ENCODE data around the gene TNFRSF21. TPM values are rescaled to one million over a fixed set of nuclear protein-coding genes. Genes with fewer than 3 reads are reported as not detected.

The TNFRSF21 gene
- total and polyA plus RNA-seq, 9 of the 15 experiments (the other 6 are each of a cell fraction or from before 2014, with no cell fraction given): 0.63 to 5.7 (median 2.2) TPM

GRCh38 chr6:47286301-47286700, 23.4 kb downstream of the TNFRSF21 start:
- no peaks in the 10 kb centered on the region for H3K36me3 ChIP-seq (ENCODE audit: control insufficient read depth, insufficient read depth, low read length)
- CTCF ChIA-PET (ENCODE audit: low intra/inter-chr PET ratio): no interaction called here
- H3K27me3 ChIP-seq (ENCODE audit: control insufficient read depth in 2 of 2, insufficient read depth in 2 of 2, low read length in 2 of 2): 0 out of 5 replicates have a peak, but pooled peaks cover 0 to 4% of the 10 kb centered on the region in 2 experiments
- no peak overlapping the region for H3K4me2 ChIP-seq (ENCODE audit: insufficient read depth, low read length)
- in situ Hi-C loops (cut with MboI): no loop called here
- BruUV-seq (replicated peaks): no TSS peak
- no peak for ATAC-seq
- no peaks in the 10 kb centered on the region for H3K79me2 ChIP-seq (ENCODE audit: control insufficient read depth, insufficient read depth, low read length)
- no peak overlapping the region for H3K27ac ChIP-seq (ENCODE audit: extremely low read depth, low read depth, low read length)
- H4K20me1 ChIP-seq (replicated peaks; ENCODE audit: control insufficient read depth, insufficient read depth, low read length): no peaks in the 10 kb centered on the region
- H2AFZ ChIP-seq (ENCODE audit: low read depth, low read length): no peak overlapping the region
- H3K9me1 ChIP-seq (ENCODE audit: control insufficient read depth, insufficient read depth, low read length): peaks cover 2% of the 10 kb centered on the region
- no peaks in the 10 kb centered on the region for H3K4me1 ChIP-seq (replicated peaks in 1 of 2; ENCODE audit: control insufficient read depth in 2 of 2, insufficient read depth in 2 of 2, low read length in 2 of 2)
- DNase-seq (ENCODE audit: extremely low read depth in 1 of 4, low spot score in 3 of 4): no peak
- TF ChIP-seq, protein P1, sequence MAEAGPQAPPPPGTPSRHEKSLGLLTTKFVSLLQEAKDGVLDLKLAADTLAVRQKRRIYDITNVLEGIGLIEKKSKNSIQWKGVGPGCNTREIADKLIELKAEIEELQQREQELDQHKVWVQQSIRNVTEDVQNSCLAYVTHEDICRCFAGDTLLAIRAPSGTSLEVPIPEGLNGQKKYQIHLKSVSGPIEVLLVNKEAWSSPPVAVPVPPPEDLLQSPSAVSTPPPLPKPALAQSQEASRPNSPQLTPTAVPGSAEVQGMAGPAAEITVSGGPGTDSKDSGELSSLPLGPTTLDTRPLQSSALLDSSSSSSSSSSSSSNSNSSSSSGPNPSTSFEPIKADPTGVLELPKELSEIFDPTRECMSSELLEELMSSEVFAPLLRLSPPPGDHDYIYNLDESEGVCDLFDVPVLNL (CRISPR knock-in tag; IDR thresholded peaks at IDR 0.05; ENCODE audit: low read depth): no peak
- TF ChIP-seq SREBF2 (CRISPR knock-in tag; IDR thresholded peaks at IDR 0.05) (no peak), BRD9 (IDR thresholded peaks at IDR 0.05; ENCODE audit: low read depth, partially characterized antibody) (no peak), CBX2 (IDR thresholded peaks at IDR 0.05; ENCODE audit: insufficient read depth, low read length, poor library complexity, severe bottlenecking) (no peak), SAFB (IDR thresholded peaks at IDR 0.05; ENCODE audit: borderline replicate concordance, low read depth, low read length) (no peak), NR2C2 (CRISPR knock-in tag; IDR thresholded peaks at IDR 0.05) (no peak), NR2C2 (tag; IDR thresholded peaks at IDR 0.05) (no peak), ZFX (CRISPR knock-in tag; IDR thresholded peaks at IDR 0.05) (no peak), ZNF146 (CRISPR knock-in tag; IDR thresholded peaks at IDR 0.05; ENCODE audit: unreplicated experiment) (no peak), DPF2 (IDR thresholded peaks at IDR 0.05) (no peak), SNRNP70 (optimal IDR thresholded peaks at IDR 0.05; ENCODE audit: low read depth, low read length) (no peak), NR2F6 (CRISPR knock-in tag; IDR thresholded peaks at IDR 0.05) (no peak), SIN3B (IDR thresholded peaks at IDR 0.05; ENCODE audit: low read depth) (no peak)
- TF ChIP-seq, protein P2, sequence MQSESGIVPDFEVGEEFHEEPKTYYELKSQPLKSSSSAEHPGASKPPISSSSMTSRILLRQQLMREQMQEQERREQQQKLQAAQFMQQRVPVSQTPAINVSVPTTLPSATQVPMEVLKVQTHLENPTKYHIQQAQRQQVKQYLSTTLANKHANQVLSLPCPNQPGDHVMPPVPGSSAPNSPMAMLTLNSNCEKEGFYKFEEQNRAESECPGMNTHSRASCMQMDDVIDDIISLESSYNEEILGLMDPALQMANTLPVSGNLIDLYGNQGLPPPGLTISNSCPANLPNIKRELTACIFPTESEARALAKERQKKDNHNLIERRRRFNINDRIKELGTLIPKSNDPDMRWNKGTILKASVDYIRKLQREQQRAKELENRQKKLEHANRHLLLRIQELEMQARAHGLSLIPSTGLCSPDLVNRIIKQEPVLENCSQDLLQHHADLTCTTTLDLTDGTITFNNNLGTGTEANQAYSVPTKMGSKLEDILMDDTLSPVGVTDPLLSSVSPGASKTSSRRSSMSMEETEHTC (IDR thresholded peaks at IDR 0.05): no peak
- TF ChIP-seq, protein P3, sequence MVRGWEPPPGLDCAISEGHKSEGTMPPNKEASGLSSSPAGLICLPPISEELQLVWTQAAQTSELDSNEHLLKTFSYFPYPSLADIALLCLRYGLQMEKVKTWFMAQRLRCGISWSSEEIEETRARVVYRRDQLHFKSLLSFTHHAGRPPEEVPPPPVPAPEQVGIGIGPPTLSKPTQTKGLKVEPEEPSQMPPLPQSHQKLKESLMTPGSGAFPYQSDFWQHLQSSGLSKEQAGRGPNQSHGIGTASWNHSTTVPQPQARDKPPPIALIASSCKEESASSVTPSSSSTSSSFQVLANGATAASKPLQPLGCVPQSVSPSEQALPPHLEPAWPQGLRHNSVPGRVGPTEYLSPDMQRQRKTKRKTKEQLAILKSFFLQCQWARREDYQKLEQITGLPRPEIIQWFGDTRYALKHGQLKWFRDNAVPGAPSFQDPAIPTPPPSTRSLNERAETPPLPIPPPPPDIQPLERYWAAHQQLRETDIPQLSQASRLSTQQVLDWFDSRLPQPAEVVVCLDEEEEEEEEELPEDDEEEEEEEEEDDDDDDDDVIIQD (CRISPR knock-in tag; IDR thresholded peaks at IDR 0.05): no peak
- TF ChIP-seq, protein P4, sequence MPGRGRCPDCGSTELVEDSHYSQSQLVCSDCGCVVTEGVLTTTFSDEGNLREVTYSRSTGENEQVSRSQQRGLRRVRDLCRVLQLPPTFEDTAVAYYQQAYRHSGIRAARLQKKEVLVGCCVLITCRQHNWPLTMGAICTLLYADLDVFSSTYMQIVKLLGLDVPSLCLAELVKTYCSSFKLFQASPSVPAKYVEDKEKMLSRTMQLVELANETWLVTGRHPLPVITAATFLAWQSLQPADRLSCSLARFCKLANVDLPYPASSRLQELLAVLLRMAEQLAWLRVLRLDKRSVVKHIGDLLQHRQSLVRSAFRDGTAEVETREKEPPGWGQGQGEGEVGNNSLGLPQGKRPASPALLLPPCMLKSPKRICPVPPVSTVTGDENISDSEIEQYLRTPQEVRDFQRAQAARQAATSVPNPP (IDR thresholded peaks at IDR 0.05; ENCODE audit: borderline replicate concordance, insufficient read depth, insufficient read length): no peak
- TF ChIP-seq, protein P5, sequence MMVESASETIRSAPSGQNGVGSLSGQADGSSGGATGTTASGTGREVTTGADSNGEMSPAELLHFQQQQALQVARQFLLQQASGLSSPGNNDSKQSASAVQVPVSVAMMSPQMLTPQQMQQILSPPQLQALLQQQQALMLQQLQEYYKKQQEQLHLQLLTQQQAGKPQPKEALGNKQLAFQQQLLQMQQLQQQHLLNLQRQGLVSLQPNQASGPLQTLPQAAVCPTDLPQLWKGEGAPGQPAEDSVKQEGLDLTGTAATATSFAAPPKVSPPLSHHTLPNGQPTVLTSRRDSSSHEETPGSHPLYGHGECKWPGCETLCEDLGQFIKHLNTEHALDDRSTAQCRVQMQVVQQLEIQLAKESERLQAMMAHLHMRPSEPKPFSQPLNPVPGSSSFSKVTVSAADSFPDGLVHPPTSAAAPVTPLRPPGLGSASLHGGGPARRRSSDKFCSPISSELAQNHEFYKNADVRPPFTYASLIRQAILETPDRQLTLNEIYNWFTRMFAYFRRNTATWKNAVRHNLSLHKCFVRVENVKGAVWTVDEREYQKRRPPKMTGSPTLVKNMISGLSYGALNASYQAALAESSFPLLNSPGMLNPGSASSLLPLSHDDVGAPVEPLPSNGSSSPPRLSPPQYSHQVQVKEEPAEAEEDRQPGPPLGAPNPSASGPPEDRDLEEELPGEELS (CRISPR knock-in tag; IDR thresholded peaks at IDR 0.05; ENCODE audit: borderline replicate concordance): no peak
- H3K4me3 ChIP-seq: no peak overlapping the region
- H3K9me3 ChIP-seq (replicated peaks; ENCODE audit: control insufficient read depth, insufficient read depth, low read depth, low read length): no peaks in the 10 kb centered on the region
- H3K9ac ChIP-seq (ENCODE audit: insufficient read depth in 1 of 2, low read depth in 2 of 2, low read length in 2 of 2): no peak overlapping the region
- 52% methylated on average over 7 of the region's 7 CpGs for WGBS (ENCODE audit: insufficient coverage, low coverage, missing lambda C conversion rate)
- no peak for FAIRE-seq
- POLR2A ChIA-PET: no interaction called here
- intact Hi-C loops (cut with micrococcal nuclease): no loop called here
